Astrocyte of the spinal cord (primary cell): ENCODE results near the gene CAMK2G.

Experiments used
- DNase-seq: peaks from one replicate; pipeline ENCODE4 v3.0.0; 2011; ENCODE audit warnings: low read depth, low spot score
- H3K4me3 ChIP-seq: 2 replicates; pipeline ENCODE4 v1.5.1; 2011; ENCODE audit warnings: low read depth, mild to moderate bottlenecking, low read length, moderate library complexity
- CTCF ChIP-seq: IDR thresholded peaks from 2 replicates; pipeline ENCODE4 v1.5.1; 2012; ENCODE audit warnings: low read depth, mild to moderate bottlenecking, low read length, inconsistent platforms
- in situ Hi-C: cut with HindIII; loops from 2 replicates; pipeline ENCODE4 v1.10.0; 2017; ENCODE audit warnings: low sequenced_read_pairs

CAMK2G gene

GRCh38 chr10:73823391-73823790 is 51.0 kb downstream of the CAMK2G start:
- TF ChIP-seq CTCF: no peak

GRCh38 chr10:73819513-73820093 is 54.8 kb downstream of the CAMK2G start:
- peak; percentile 4 for TF ChIP-seq CTCF
- in situ Hi-C loops: no loop called here
- no peak for DNase-seq
- H3K4me3 ChIP-seq: no peak overlapping the region

More at GRCh38 chr10:73823391-73823790, 51.0 kb downstream of the CAMK2G start:
- no peak overlapping the region for H3K4me3 ChIP-seq
- in situ Hi-C loops: no loop called here
- no peak for DNase-seq

- no peak for DNase-seq
- no peak for TF ChIP-seq CTCF
- no peak overlapping the region for H3K4me3 ChIP-seq
- in situ Hi-C loops: no loop called here
These were observed 55.3 kb downstream of the CAMK2G start for GRCh38 chr10:73819081-73819480.

- in situ Hi-C loops: no loop called here
- no peak for DNase-seq
- peak; percentile 13 for TF ChIP-seq CTCF
- no peak overlapping the region for H3K4me3 ChIP-seq
These were observed 56.0 kb downstream of the CAMK2G start for GRCh38 chr10:73818402-73818801.

- H3K4me3 ChIP-seq: no peak overlapping the region
- in situ Hi-C loops: no loop called here
- TF ChIP-seq CTCF: no peak
- DNase-seq: no peak
These were observed 56.5 kb downstream of the CAMK2G start for GRCh38 chr10:73817826-73818225.

GRCh38 chr10:73816917-73817729 is 57.2 kb downstream of the CAMK2G start:
- in situ Hi-C loops: no loop called here
- no peak for TF ChIP-seq CTCF
- DNase-seq: no peak
- H3K4me3 ChIP-seq: no peak overlapping the region
